ENCODE results near the gene VWA3A. TPM values are rescaled to one million over a fixed set of nuclear protein-coding genes. Genes with fewer than 3 reads are reported as not detected.
"Not testable (repeated sequence)": the region's sequence is repeated elsewhere in the genome, so short reads cannot be mapped to it uniquely, and the experiment has no call there.

Gene VWA3A
- total RNA-seq, 3 donors from 2014 or later (not counting 1 experiment from before 2014, with no cell fraction given): 0.28 to 0.39 (median 0.35) TPM

DNA sequence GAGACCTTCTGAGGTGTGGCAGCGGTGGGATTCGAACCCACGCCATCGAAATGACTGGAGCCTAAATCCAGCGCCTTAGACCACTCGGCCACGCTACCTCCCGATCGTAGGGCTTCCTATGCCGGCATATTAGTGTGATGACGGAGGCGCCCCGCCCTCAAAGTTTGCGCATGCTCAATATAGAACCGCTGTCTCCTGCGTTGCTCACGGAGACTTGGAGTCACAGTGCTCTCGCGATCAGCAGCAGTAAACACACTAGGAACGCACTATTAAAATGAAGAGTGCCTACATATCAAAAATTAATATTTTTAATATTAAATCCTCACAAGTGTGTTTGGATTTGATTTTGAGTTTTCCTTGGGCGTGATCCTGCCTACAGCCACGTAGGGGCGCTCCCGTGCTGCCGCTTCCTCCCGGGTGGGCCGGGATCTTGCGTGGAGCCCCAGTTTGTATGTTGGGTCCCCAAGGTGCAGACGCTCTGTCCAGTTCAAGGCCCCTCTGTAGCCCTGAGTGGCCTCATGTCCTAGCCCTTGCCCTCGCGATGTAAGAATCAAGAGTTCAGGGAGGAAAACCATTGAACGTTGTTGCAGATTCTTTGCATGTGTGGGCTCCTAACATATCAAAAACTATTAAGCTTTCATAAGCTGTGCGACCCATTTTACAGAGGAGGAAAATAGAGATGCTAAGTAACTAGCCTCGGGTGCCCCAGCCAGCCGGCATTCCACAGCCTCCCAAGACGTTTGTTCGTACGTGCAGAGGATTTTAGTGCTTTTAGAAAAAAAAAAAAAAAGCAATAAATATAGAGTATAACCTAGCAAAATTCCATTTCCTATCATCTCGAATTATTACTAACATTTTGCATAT lies 103.6 kb downstream of the VWA3A start:
- ATAC-seq (peak in 2 of 3 donors; percentile 9 to 11), DNase-seq (peak; percentile 93 to 96)
- 5% methylated on average over 36 of the region's 39 CpGs for WGBS (ENCODE audit: insufficient coverage)
- Mint-ChIP-seq H3K4me1 (peaks cover 43 to 53% of the 10 kb centered on the region in 2 donors), H3K36me3 (no peaks in the 10 kb centered on the region), H3K27me3 (ENCODE audit: low read depth in 2 of 2) (no peaks in the 10 kb centered on the region), H3K4me3 (peak overlapping the region; percentile 89), H3K27ac (peak overlapping the region; percentile 91 to 95), H3K9me3 (peaks cover 0 to 3% of the 10 kb centered on the region in 2 donors)
- TF ChIP-seq, protein P1, sequence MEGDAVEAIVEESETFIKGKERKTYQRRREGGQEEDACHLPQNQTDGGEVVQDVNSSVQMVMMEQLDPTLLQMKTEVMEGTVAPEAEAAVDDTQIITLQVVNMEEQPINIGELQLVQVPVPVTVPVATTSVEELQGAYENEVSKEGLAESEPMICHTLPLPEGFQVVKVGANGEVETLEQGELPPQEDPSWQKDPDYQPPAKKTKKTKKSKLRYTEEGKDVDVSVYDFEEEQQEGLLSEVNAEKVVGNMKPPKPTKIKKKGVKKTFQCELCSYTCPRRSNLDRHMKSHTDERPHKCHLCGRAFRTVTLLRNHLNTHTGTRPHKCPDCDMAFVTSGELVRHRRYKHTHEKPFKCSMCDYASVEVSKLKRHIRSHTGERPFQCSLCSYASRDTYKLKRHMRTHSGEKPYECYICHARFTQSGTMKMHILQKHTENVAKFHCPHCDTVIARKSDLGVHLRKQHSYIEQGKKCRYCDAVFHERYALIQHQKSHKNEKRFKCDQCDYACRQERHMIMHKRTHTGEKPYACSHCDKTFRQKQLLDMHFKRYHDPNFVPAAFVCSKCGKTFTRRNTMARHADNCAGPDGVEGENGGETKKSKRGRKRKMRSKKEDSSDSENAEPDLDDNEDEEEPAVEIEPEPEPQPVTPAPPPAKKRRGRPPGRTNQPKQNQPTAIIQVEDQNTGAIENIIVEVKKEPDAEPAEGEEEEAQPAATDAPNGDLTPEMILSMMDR (IDR thresholded peaks at IDR 0.05): peak; percentile 89
- Histone ChIP-seq H3K9me3 (ENCODE audit: control insufficient read depth, insufficient read depth, low read length) (no peaks in the 10 kb centered on the region), H3K4me3 (ENCODE audit: low read length) (peak overlapping the region; percentile 57), H3K27ac (ENCODE audit: low read length) (peak overlapping the region; percentile 59), H3K27me3 (ENCODE audit: control insufficient read depth, insufficient read depth, low read length) (no peaks in the 10 kb centered on the region), H3K36me3 (ENCODE audit: control insufficient read depth, insufficient read depth, low read length) (no peaks in the 10 kb centered on the region), H3K4me1 (ENCODE audit: control insufficient read depth, insufficient read depth, low read length) (peaks cover 49% of the 10 kb centered on the region)
- intact Hi-C loops (cut with micrococcal nuclease): loop anchor here (1.0 kb wide), 2 partner anchors 10 to 101 kb away; partner anchors contain the start of genes EEF2K and POLR3E

DNA sequence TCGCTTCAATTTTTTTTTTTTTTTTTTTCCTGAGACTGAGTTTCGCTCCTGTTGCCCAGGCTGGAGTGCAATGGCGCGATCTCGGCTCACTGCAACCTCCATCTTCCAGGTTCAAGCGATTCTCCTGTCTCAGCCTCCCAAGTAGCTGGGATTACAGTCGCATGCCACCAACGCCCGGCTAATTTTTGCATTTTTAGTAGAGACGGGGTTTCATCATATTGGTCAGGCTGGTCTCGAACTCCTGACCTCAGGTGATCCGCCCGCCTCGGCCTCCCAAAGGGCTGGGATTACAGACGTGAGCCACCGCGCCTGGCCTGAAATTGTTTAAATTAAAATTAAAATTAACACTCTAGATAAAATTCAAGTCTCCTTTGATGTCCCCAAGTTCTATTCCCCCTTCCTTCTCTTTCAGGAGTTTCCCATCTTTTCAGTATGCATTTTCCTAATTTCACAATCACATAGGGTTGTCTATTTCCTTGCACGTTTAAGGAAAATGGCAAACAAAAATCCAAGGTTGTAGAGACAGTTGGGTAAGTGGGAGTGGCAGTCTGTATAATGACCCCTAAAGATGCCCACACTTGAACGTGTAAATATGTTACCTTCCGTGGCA lies 104.3 kb downstream of the VWA3A start:
- H3K27me3 Mint-ChIP-seq (ENCODE audit: low read depth in 2 of 2); H3K27ac ChIP-seq (ENCODE audit: low read length); H3K9me3 ChIP-seq (ENCODE audit: control insufficient read depth, insufficient read depth, low read length); DNase-seq; H3K36me3 Mint-ChIP-seq; H3K27me3 ChIP-seq (ENCODE audit: control insufficient read depth, insufficient read depth, low read length); ATAC-seq; intact Hi-C loops (cut with micrococcal nuclease); H3K9me3 Mint-ChIP-seq; H3K36me3 ChIP-seq (ENCODE audit: control insufficient read depth, insufficient read depth, low read length): not testable (repeated sequence)
- peak overlapping the region; percentile 89 for H3K4me3 Mint-ChIP-seq
- H3K4me3 ChIP-seq (ENCODE audit: low read length): peak overlapping the region; percentile 57
- 49% methylated on average over 20 of the region's 20 CpGs for WGBS (ENCODE audit: insufficient coverage)
- H3K4me1 ChIP-seq (ENCODE audit: control insufficient read depth, insufficient read depth, low read length): peaks cover 45% of the 10 kb centered on the region
- peak overlapping the region in 1 of 2 donors; percentile 91 for H3K27ac Mint-ChIP-seq
- H3K4me1 Mint-ChIP-seq: peaks cover 37 to 45% of the 10 kb centered on the region in 2 donors

DNA sequence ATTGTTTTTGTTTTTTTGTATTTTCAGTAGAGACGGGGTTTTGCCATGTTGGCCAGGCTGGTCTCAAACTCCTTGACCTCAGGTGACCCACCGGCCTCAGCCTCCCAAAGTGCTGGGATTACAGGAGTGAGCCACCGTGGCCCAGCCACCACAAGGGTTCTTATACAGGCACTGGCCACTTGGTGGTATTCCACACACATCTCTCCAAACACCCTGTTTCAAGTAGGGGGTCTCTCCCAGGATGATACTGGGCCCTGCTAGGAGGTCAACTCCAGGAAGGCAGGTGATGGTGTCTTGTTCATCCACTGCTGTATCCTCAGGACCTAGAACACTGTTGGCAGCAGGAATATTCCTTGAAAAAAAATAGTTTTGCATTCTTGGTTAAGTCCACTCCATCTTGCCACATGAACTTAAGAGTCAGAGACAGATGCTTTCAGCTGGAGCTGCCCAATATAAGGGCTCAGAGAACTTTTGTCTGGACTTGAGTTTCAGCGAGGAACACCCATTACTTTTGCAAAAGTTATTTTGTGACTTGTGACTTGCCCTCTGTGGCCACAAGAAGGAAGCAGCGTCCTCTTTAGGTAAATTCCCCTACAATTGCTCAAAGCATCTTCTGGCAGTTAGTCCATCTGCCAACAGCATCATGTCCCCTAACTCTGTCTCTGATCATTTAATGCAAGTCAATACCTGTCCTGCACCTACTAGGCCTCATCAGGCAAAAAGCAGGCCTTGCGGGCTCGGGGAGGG lies 106.4 kb downstream of the VWA3A start:
- Mint-ChIP-seq H3K36me3 (no peaks in the 10 kb centered on the region), H3K27ac (no peak overlapping the region), H3K9me3 (no peaks in the 10 kb centered on the region), H3K4me1 (peaks cover 19 to 28% of the 10 kb centered on the region in 2 donors), H3K4me3 (no peak overlapping the region), H3K27me3 (ENCODE audit: low read depth in 2 of 2) (no peaks in the 10 kb centered on the region)
- Histone ChIP-seq H3K9me3 (ENCODE audit: control insufficient read depth, insufficient read depth, low read length) (no peaks in the 10 kb centered on the region), H3K4me1 (ENCODE audit: control insufficient read depth, insufficient read depth, low read length) (peaks cover 26% of the 10 kb centered on the region), H3K27me3 (ENCODE audit: control insufficient read depth, insufficient read depth, low read length) (no peaks in the 10 kb centered on the region), H3K36me3 (ENCODE audit: control insufficient read depth, insufficient read depth, low read length) (no peaks in the 10 kb centered on the region), H3K4me3 (ENCODE audit: low read length) (no peak overlapping the region), H3K27ac (ENCODE audit: low read length) (no peak overlapping the region)
- TF ChIP-seq, protein P1 (IDR thresholded peaks at IDR 0.05): no peak
- DNase-seq (peak in 1 of 2 donors; percentile 45), ATAC-seq (no peak)
- 80% methylated on average over 7 of the region's 7 CpGs for WGBS (ENCODE audit: insufficient coverage)
- intact Hi-C loops (cut with micrococcal nuclease): no loop called here

DNA sequence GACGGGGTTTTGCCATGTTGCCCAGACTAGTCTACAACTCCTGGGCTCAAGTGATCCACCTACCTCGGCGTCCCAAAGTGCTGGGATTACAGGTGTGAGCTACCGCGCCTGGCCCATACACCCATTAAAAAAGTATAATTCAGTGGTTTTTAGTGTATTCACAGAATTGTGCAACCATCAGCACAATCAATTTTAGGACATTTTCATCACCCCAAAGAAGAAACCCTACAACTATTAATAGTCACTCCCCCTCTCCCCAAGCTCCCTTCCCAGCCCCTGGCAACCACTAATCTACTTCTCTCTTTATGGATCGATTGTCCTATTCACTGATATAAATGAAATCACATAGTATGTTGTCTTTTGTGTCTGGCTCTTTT lies 109.9 kb downstream of the VWA3A start:
- H3K4me1 Mint-ChIP-seq: peaks cover 13% of the 10 kb centered on the region in 2 donors
- no peak overlapping the region for H3K27ac Mint-ChIP-seq
- Histone ChIP-seq H3K4me1 (ENCODE audit: control insufficient read depth, insufficient read depth, low read length) (peaks cover 10% of the 10 kb centered on the region), H3K27me3 (ENCODE audit: control insufficient read depth, insufficient read depth, low read length) (no peaks in the 10 kb centered on the region), H3K4me3 (ENCODE audit: low read length) (no peak overlapping the region), H3K27ac (ENCODE audit: low read length) (no peak overlapping the region), H3K36me3 (ENCODE audit: control insufficient read depth, insufficient read depth, low read length) (no peaks in the 10 kb centered on the region), H3K9me3 (ENCODE audit: control insufficient read depth, insufficient read depth, low read length) (no peaks in the 10 kb centered on the region)
- TF ChIP-seq, protein P1 (IDR thresholded peaks at IDR 0.05): no peak
- H3K9me3 Mint-ChIP-seq: no peaks in the 10 kb centered on the region
- DNase-seq (no peak), ATAC-seq (no peak)
- H3K27me3 Mint-ChIP-seq (ENCODE audit: low read depth in 2 of 2): no peaks in the 10 kb centered on the region
- intact Hi-C loops (cut with micrococcal nuclease): no loop called here
- no peaks in the 10 kb centered on the region for H3K36me3 Mint-ChIP-seq
- 98% methylated on average over 3 of the region's 6 CpGs for WGBS (ENCODE audit: insufficient coverage)
- H3K4me3 Mint-ChIP-seq: no peak overlapping the region

Measured in natural killer cell (primary cell).